ENCODE measurements around the gene C10orf120. TPM values are rescaled to one million over a fixed set of nuclear protein-coding genes. Genes with fewer than 3 reads are reported as not detected.

Gene C10orf120
- not detected in 2 replicates for total RNA-seq (2013; cell fraction: nucleolus; rRNA removed)
- not detected in 2 replicates for total RNA-seq (2014; rRNA removed)
- total RNA-seq (2014; rRNA removed; fragmentation: Illumina TruSeq; extraction: Trizol) = not detected in 2 replicates
- total RNA-seq (2021) = not detected in 2 replicates
- polyA plus RNA-seq (2011; ENCODE audit: low read depth) = not detected
- not detected in 2 replicates for polyA plus RNA-seq (2011; rRNA removed)
- not detected in 2 replicates for polyA plus RNA-seq (2011; cell fraction: cytosol; rRNA removed)
- not detected in 2 replicates for polyA plus RNA-seq (2011; cell fraction: nucleus; rRNA removed)
- polyA plus RNA-seq (2012) = not detected in 2 replicates
- not detected in 2 replicates for polyA plus RNA-seq (2014; fragmentation: Illumina TruSeq; extraction: Trizol)
- not detected for polyA plus RNA-seq (2014; fragmentation: Nextera tagmentation; extraction: Ambion mirVana)
- polyA plus RNA-seq (2014; rRNA removed) = not detected in 2 replicates
- polyA plus RNA-seq (2016; fragmentation: Nextera tagmentation; extraction: Ambion mirVana) = not detected
- polyA minus RNA-seq (2011; rRNA and poly(A)+ RNA removed) = not detected in 2 replicates
- polyA minus RNA-seq (2011; cell fraction: cytosol; rRNA and poly(A)+ RNA removed) = not detected in 2 replicates
- not detected in 2 replicates for polyA minus RNA-seq (2011; cell fraction: nucleus; rRNA and poly(A)+ RNA removed)
- Bru-seq, nascent RNA = not detected
- BruChase-seq, experiment 1, labeled RNA remaining after a 6-hour chase = not detected
- BruChase-seq, experiment 2, labeled RNA remaining after a 2-hour chase = not detected
- long read RNA-seq, experiment 1 = 0 reads
- long read RNA-seq, experiment 2, partial matches to known transcripts = 0 of 1 reads
- long read RNA-seq, experiment 2, other reads (novel, unspliced or antisense) = 1 of 1 reads

- Histone ChIP-seq H3K27ac (ENCODE audit: control insufficient read depth, insufficient read depth) (no peak within 1 kb of the TSS), H3K4me1 (ENCODE audit: control insufficient read depth, insufficient read depth, low read length) (no peaks in the 10 kb centered on the region), H3K9ac (ENCODE audit: control insufficient read depth, insufficient read depth, low read length) (no peak within 1 kb of the TSS), H2AFZ (ENCODE audit: control insufficient read depth, low read depth, low read length) (no peak within 1 kb of the TSS), H3K4me2 (ENCODE audit: control insufficient read depth, insufficient read depth) (no peak within 1 kb of the TSS), H3K36me3 (ENCODE audit: control insufficient read depth in 2 of 2, insufficient read depth in 2 of 2, low read length in 1 of 2) (no peaks in the 10 kb centered on the region), H3K79me2 (ENCODE audit: control insufficient read depth, insufficient read depth, low read length) (no peaks in the 10 kb centered on the region), H4K20me1 (ENCODE audit: control insufficient read depth, insufficient read depth) (no peaks in the 10 kb centered on the region), H3K27me3 (replicated peaks in 1 of 2; ENCODE audit: control insufficient read depth in 2 of 2, insufficient read depth in 2 of 2, low read length in 1 of 2) (no peaks in the 10 kb centered on the region), H3K9me3 (replicated peaks; ENCODE audit: control insufficient read depth, insufficient read depth, low read length) (no peaks in the 10 kb centered on the region), H3K4me3 (no peak within 1 kb of the TSS)
- RAD21 ChIA-PET (ENCODE audit: unreplicated experiment) = no interaction called here
- intact Hi-C loops (cut with micrococcal nuclease; ENCODE audit: unreplicated experiment) (loop anchor here (5.0 kb wide), 2 partner anchors 133 to 403 kb away; no protein-coding TSS in a partner anchor), in situ Hi-C loops (cut with MboI) (no loop called here)
- 19% methylated on average over 5 of the region's 5 CpGs for WGBS (ENCODE audit: insufficient coverage, insufficient replicate concordance, low lambda C conversion rate, missing lambda C conversion rate)
- CTCF ChIA-PET = interaction anchor here (2.9 kb wide), 1 partner anchor 51 kb away, joined by 7 read pairs; no protein-coding TSS in a partner anchor
- SMC1A ChIA-PET (ENCODE audit: uncharacterized antibody, unreplicated experiment) = interaction anchor here (0.5 kb wide), 1 partner anchor 921 kb away, joined by 3 read pairs; no protein-coding TSS in a partner anchor
- POLR2A ChIA-PET = no interaction called here
- DNase-seq (ENCODE audit: low read depth, low spot score) (no peak), ATAC-seq (no peak), FAIRE-seq (no peak)
- no TSS peak for BruUV-seq (replicated peaks)
- TF ChIP-seq STAT1 (conservative IDR thresholded peaks at IDR 0.05) (no peak), FOS (IDR thresholded peaks at IDR 0.05; ENCODE audit: borderline replicate concordance, extremely low read depth, insufficient read length) (no peak), PRDM15 (CRISPR knock-in tag; IDR thresholded peaks at IDR 0.05) (no peak), ZNF622 (IDR thresholded peaks at IDR 0.05) (no peak), CEBPZ (IDR thresholded peaks at IDR 0.05; ENCODE audit: low read depth, low read length) (no peak), ETV6 (conservative IDR thresholded peaks at IDR 0.05 in 1 of 2, IDR thresholded peaks at IDR 0.05 in 1 of 2; ENCODE audit: borderline replicate concordance in 1 of 2, low read depth in 1 of 2) (no peak), SMARCA5 (IDR thresholded peaks at IDR 0.05) (no peak), BRCA1 (IDR thresholded peaks at IDR 0.05; ENCODE audit: low read depth, low read length) (no peak), SP1 (IDR thresholded peaks at IDR 0.05; ENCODE audit: low read depth, low read length) (no peak), SUZ12 (IDR thresholded peaks at IDR 0.05; ENCODE audit: unreplicated experiment) (no peak), DPF2 (IDR thresholded peaks at IDR 0.05) (no peak)
These were observed at the start of gene C10orf120 for GRCh38 chr10:122699796-122700455. C10orf120 (minus strand) TSS chr10:122699846; CDS start chr10:122699790, 56 bp downstream.

Measured in GM12878 (cell line).